Gastrocnemius medialis (tissue), 4 donors: ENCODE data around the gene SPPL2C. TPM values are rescaled to one million over a fixed set of nuclear protein-coding genes. Genes with fewer than 3 reads are reported as not detected.
A peak's percentile ranks its signal among the peaks of the same experiment; 100 is the strongest.

Source experiments
- ATAC-seq, 2 donors: fragments of 150-250 bp; one replicate each; pipeline ENCODE4 v1.9.1; 2016
- DNase-seq, 2 donors: peaks; one replicate each; pipeline ENCODE4 v3.0.0-alpha.2; 2019
- H3K27ac ChIP-seq, 4 donors: fragments of 200-600 bp; sonication (generic); 1 replicate in 1 of 4; 2 replicates in 3 of 4; pipeline ENCODE4 v1.5.1; 2016 to 2018; ENCODE audit warnings: mild to moderate bottlenecking in 2 of 4, moderate library complexity in 1 of 4
- H3K27me3 ChIP-seq, 3 donors: fragments of 200-600 bp; sonication (generic) in 2 of 3; 1 replicate in 1 of 3; 2 replicates in 2 of 3; pipeline versions ENCODE4 v1.5.1 to v1.6.0; 2016 to 2019; ENCODE audit warnings: mild to moderate bottlenecking in 1 of 3, moderate library complexity in 1 of 3
- H3K36me3 ChIP-seq, 2 donors: fragments of 200-600 bp; sonication (generic) in 1 of 2; one replicate each; pipeline ENCODE4 v1.5.1; 2017 to 2018
- H3K4me1 ChIP-seq, 2 donors: fragments of 200-600 bp; sonication (generic) in 1 of 2; one replicate each; pipeline ENCODE4 v1.5.1; 2016 to 2017; ENCODE audit warnings: mild to moderate bottlenecking in 2 of 2
- H3K4me3 ChIP-seq, 4 donors: fragments of 200-600 bp; sonication (generic) in 3 of 4; 1 replicate in 1 of 4; 2 replicates in 3 of 4; pipeline ENCODE4 v1.5.1; 2016 to 2019; ENCODE audit warnings: mild to moderate bottlenecking in 2 of 4
- H3K9me3 ChIP-seq, 3 donors: fragments of 200-600 bp; sonication (generic) in 2 of 3; 1 replicate in 1 of 3; 2 replicates in 2 of 3; pipeline ENCODE4 v1.5.1; 2016 to 2019
- POLR2A ChIP-seq, 2 donors: fragments of 450-650 bp; IDR thresholded peaks; one replicate each; pipeline ENCODE4 v1.6.1; 2017; ENCODE audit warnings: antibody characterized with exemption in 2 of 2, mild to moderate bottlenecking in 2 of 2, moderate library complexity in 2 of 2
- in situ Hi-C, 4 donors: fragments of 200-750 bp; cut with MboI; loops; one replicate each; pipeline versions ENCODE4 v1.15.0 to v1.8.0; 2017; ENCODE audit warnings: low sequenced_read_pairs in 4 of 4
- intact Hi-C: fragments of 100-400 bp; cut with DNase I; formaldehyde crosslinking; loops from one replicate; pipeline ENCODE4 v1.15.1; 2023; ENCODE audit warnings: low total_unique reads
- total RNA-seq, 4 donors: library from RNA; depleted of rRNA; stranded (reverse); fragments of >200 nt; gene quantifications; one replicate each; pipeline versions ENCODE4 v1.1.0 to v1.2.3, GENCODE V29; 2016
- TF ChIP-seq, protein P1 (sequence below), 5 experiments: fragments of 450-650 bp in 3 of 5; fragments of 200-600 bp in 2 of 5; sonication (generic) in 2 of 5; IDR thresholded peaks in 4 of 5; conservative IDR thresholded peaks in 1 of 5; 1 replicate in 4 of 5; 2 replicates in 1 of 5; pipeline ENCODE4 v1.5.1; 2016 to 2019; ENCODE audit warnings: antibody characterized with exemption in 5 of 5, mild to moderate bottlenecking in 3 of 5, moderate library complexity in 3 of 5

Gene SPPL2C
- total RNA-seq, 4 donors from 2014 or later: not detected

DNA sequence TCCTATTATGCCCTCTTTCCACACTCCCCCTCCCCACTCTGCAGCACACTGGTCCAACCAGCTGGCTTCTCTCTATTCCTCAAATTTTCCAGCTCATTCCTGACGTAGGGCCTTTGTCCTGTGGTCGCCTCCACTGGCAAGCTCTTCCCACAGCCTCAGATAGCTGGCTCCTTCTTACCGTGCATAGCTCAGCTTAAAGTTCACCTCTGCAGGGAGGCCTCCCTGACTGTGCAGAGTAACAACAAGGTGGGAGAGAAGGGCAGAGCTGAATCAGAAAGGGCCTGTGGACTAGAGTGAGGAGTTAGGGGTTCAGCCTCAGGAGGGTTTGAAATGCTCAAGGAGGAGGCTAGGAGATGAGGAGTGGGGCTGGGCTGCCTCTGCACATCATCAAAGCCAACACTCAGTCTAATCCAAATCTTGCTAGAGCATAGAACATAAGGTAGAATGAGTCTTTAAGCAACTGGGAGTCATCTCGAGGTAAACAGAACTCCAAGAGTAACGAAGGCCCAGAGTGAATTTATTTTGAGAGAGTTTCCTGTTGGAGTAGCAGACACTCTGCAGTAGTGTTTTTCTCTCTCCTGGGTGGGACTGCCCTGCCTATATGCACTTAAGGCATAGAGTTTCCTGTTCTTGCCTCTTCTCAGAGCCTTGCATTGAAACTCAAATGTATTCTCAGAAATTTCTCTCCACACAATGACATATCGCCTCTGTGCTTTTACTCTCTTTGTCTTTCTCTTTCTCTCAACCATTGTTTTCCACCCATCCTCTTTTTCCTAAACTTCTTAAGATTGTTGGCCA is 19.4 kb downstream of the SPPL2C start:
- Histone ChIP-seq H3K4me3 (no peak overlapping the region), H3K36me3 (no peaks in the 10 kb centered on the region), H3K27ac (no peak overlapping the region), H3K4me1 (no peaks in the 10 kb centered on the region), H3K9me3 (no peaks in the 10 kb centered on the region), H3K27me3 (peaks cover 2 to 5% (median 2%) of the 10 kb centered on the region in 3 donors)
- TF ChIP-seq POLR2A (IDR thresholded peaks at IDR 0.05): no peak
- TF ChIP-seq, protein P1, sequence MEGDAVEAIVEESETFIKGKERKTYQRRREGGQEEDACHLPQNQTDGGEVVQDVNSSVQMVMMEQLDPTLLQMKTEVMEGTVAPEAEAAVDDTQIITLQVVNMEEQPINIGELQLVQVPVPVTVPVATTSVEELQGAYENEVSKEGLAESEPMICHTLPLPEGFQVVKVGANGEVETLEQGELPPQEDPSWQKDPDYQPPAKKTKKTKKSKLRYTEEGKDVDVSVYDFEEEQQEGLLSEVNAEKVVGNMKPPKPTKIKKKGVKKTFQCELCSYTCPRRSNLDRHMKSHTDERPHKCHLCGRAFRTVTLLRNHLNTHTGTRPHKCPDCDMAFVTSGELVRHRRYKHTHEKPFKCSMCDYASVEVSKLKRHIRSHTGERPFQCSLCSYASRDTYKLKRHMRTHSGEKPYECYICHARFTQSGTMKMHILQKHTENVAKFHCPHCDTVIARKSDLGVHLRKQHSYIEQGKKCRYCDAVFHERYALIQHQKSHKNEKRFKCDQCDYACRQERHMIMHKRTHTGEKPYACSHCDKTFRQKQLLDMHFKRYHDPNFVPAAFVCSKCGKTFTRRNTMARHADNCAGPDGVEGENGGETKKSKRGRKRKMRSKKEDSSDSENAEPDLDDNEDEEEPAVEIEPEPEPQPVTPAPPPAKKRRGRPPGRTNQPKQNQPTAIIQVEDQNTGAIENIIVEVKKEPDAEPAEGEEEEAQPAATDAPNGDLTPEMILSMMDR (IDR thresholded peaks at IDR 0.05 in 4 of 5, conservative IDR thresholded peaks at IDR 0.05 in 1 of 5): no peak
- intact Hi-C loops: no loop called here
- ATAC-seq: no peak
- no peak for DNase-seq
- in situ Hi-C loops: no loop called here

DNA sequence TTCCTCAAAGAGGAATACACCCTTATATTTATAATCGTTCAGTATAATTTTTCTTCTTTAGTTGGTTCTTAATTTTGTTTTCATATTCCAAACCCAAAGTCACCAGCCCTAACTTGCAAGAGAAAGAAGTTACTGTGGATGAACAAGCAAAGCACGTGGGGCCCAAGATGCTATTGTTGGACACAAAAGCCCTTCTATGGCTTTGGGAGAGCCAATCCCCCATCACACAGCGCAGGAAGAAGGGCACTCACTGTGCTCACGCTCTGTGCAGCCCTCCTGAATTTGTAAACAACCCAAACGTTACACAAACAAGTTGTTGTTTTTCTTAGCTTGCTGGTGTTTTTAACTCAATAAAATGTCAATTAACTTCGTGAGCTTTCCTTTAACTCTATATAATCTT is 22.5 kb downstream of the SPPL2C start:
- Histone ChIP-seq H3K9me3 (no peaks in the 10 kb centered on the region), H3K4me1 (no peaks in the 10 kb centered on the region), H3K27me3 (peaks cover 2 to 5% (median 2%) of the 10 kb centered on the region in 3 donors), H3K36me3 (no peaks in the 10 kb centered on the region), H3K4me3 (no peak overlapping the region), H3K27ac (no peak overlapping the region)
- TF ChIP-seq, protein P1 (IDR thresholded peaks at IDR 0.05 in 4 of 5, conservative IDR thresholded peaks at IDR 0.05 in 1 of 5): no peak
- TF ChIP-seq POLR2A (IDR thresholded peaks at IDR 0.05): no peak
- no peak for ATAC-seq
- in situ Hi-C loops (no loop called here), intact Hi-C loops (no loop called here)
- no peak for DNase-seq

DNA sequence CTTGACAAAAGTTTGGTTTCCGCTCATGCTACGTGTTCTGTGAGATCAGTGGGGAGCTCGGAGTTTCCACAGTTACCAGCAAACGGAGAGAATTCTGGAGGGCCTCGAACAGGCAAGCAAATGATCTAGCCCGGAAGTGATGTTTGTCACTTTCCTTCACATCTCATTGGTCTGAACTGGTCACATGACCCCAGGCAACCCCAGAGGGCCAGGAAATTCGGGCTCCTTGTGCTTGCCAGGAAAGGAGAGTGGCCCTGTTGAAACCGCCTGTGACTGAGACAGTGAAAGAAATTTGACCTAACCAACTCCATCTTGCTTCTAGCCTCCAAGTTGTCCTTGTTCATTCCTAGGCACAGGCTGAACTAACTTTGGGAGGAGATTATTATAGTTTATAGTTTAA is 23.0 kb downstream of the SPPL2C start:
- TF ChIP-seq POLR2A (IDR thresholded peaks at IDR 0.05): no peak
- TF ChIP-seq, protein P1 (IDR thresholded peaks at IDR 0.05 in 4 of 5, conservative IDR thresholded peaks at IDR 0.05 in 1 of 5): no peak
- Histone ChIP-seq H3K27ac (no peak overlapping the region), H3K4me3 (no peak overlapping the region), H3K4me1 (no peaks in the 10 kb centered on the region), H3K36me3 (no peaks in the 10 kb centered on the region), H3K27me3 (peaks cover 2 to 5% (median 2%) of the 10 kb centered on the region in 3 donors), H3K9me3 (no peaks in the 10 kb centered on the region)
- DNase-seq (no peak), ATAC-seq (peak in 1 of 2 donors; percentile 28)
- in situ Hi-C loops: no loop called here
- intact Hi-C loops: no loop called here

DNA sequence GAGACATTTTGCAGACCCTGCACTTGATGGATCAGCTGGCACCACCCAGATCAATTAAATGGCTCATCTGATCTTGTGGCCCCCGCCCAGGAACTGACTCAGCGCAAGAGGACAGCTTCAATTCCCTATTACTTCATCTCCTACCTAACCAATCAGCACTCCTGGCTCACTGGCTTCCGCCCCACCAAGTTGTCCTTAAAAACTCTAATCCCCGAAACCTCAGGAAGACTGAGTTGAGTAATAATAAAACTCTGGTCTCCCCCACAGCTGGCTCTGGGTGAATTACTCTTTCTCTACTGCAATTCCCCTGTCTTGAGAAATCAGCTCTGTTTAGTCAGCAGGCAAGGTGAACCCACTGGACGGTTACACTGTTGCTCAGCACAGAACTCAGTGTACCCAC is 23.6 kb downstream of the SPPL2C start:
- in situ Hi-C loops (no loop called here), intact Hi-C loops (no loop called here)
- no peak for TF ChIP-seq POLR2A (IDR thresholded peaks at IDR 0.05)
- TF ChIP-seq, protein P1 (IDR thresholded peaks at IDR 0.05 in 4 of 5, conservative IDR thresholded peaks at IDR 0.05 in 1 of 5): no peak
- Histone ChIP-seq H3K36me3 (no peaks in the 10 kb centered on the region), H3K9me3 (no peaks in the 10 kb centered on the region), H3K4me3 (no peak overlapping the region), H3K27me3 (peaks cover 2 to 5% (median 2%) of the 10 kb centered on the region in 3 donors), H3K4me1 (no peaks in the 10 kb centered on the region), H3K27ac (no peak overlapping the region)
- ATAC-seq: no peak
- DNase-seq: no peak
